CD4-positive, alpha-beta T cell (primary cell): ENCODE measurements around the gene SCN8A. TPM values are rescaled to one million over a fixed set of nuclear protein-coding genes. Genes with fewer than 3 reads are reported as not detected.
"Not testable (repeated sequence)": the region's sequence is repeated elsewhere in the genome, so short reads cannot be mapped to it uniquely, and the experiment has no call there.

Source experiments
- ATAC-seq: fragments of 200-7000 bp; cut with Tn5 transposase; one replicate; pipeline ENCODE4 v1.10.0; 2022; ENCODE audit warnings: mild to moderate bottlenecking; ENCODE audit not compliant: poor library complexity
- CTCF ChIA-PET: fragments of 350-600 bp; sonication (Branson Sonifier 250); formaldehyde crosslinking; loops from one replicate; lab custom pipeline; 2021; ENCODE audit warnings: antibody characterized with exemption, inconsistent platforms; lab: Charles Lee
- POLR2A ChIA-PET: fragments of 350-600 bp; sonication (Branson Sonifier 250); formaldehyde crosslinking; loops from one replicate; lab custom pipeline; 2021; ENCODE audit warnings: antibody characterized with exemption, inconsistent platforms; lab: Charles Lee
- DNase-seq, 14 experiments: peaks; one replicate each; pipeline ENCODE4 v3.0.0-alpha.2; 2013 to 2020; ENCODE audit warnings: mixed read lengths in 2 of 14
- H3K27ac ChIP-seq, 2 donors: one replicate each; pipeline versions ENCODE4 v1.5.1 to v1.7.0; 2013; ENCODE audit warnings: low read length in 2 of 2, low read depth in 1 of 2, mild to moderate bottlenecking in 1 of 2
- H3K27me3 ChIP-seq, 2 experiments: 1 replicate in 1 of 2; 2 replicates in 1 of 2; pipeline versions ENCODE4 v1.6.1 to v1.7.0; 2013; ENCODE audit warnings: low read length in 2 of 2, control low read depth in 1 of 2, mild to moderate bottlenecking in 1 of 2, moderate library complexity in 1 of 2; ENCODE audit not compliant: insufficient read depth in 2 of 2, control insufficient read depth in 1 of 2
- H3K36me3 ChIP-seq: one replicate; pipeline ENCODE4 v1.6.1; 2013; ENCODE audit warnings: low read length, control low read depth; ENCODE audit not compliant: insufficient read depth
- H3K4me1 ChIP-seq: one replicate; pipeline ENCODE4 v1.6.1; 2013; ENCODE audit warnings: low read length, control low read depth; ENCODE audit not compliant: insufficient read depth
- H3K4me3 ChIP-seq: one replicate; pipeline ENCODE4 v1.5.1; 2013; ENCODE audit warnings: mild to moderate bottlenecking, low read length, moderate library complexity
- H3K9me3 ChIP-seq, 2 experiments: 1 replicate in 1 of 2; 2 replicates in 1 of 2; pipeline versions ENCODE4 v1.6.1 to v1.7.0; 2013; ENCODE audit warnings: low read length in 2 of 2, mild to moderate bottlenecking in 2 of 2, control low read depth in 1 of 2, moderate library complexity in 1 of 2; ENCODE audit not compliant: control insufficient read depth in 1 of 2, insufficient read depth in 1 of 2
- H3K27ac Mint-ChIP-seq: one replicate; pipeline ENCODE4 v1.8.0; 2020; ENCODE audit warnings: mixed read lengths
- H3K27me3 Mint-ChIP-seq: one replicate; pipeline ENCODE4 v1.8.0; 2021; ENCODE audit warnings: mixed read lengths
- H3K36me3 Mint-ChIP-seq: one replicate; pipeline ENCODE4 v1.8.0; 2021; ENCODE audit warnings: low read depth, mixed read lengths
- H3K4me1 Mint-ChIP-seq: one replicate; pipeline ENCODE4 v1.8.0; 2021; ENCODE audit warnings: low read depth, mixed read lengths
- H3K4me3 Mint-ChIP-seq: one replicate; pipeline ENCODE4 v1.8.0; 2020; ENCODE audit warnings: mild to moderate bottlenecking, mixed read lengths
- H3K9me3 Mint-ChIP-seq: one replicate; pipeline ENCODE4 v1.8.0; 2020; ENCODE audit warnings: mixed read lengths
- CTCF ChIP-seq: fragments of 200-600 bp; IDR thresholded peaks from one replicate; pipeline ENCODE4 v1.8.0; 2022; ENCODE audit warnings: antibody characterized with exemption, mild to moderate bottlenecking
- intact Hi-C, 2 experiments: fragments of 100-400 bp; cut with DNase I in 1 of 2; cut with micrococcal nuclease in 1 of 2; formaldehyde crosslinking; loops; one replicate each; pipeline versions ENCODE4 v1.15.1 to v1.9.0; 2023 to 2025; cut with DNase I, micrococcal nuclease
- total RNA-seq, 174 experiments: library from RNA in 2 of 174; stranded (reverse) in 2 of 174; gene quantifications; one replicate each; pipeline ENCODE4 v1.2.3 and lab custom pipeline; 2021 to 2026

SCN8A gene
- total RNA-seq, 2 experiments from 2014 or later: 0.14 to 0.36 TPM

GRCh38 chr12:51797301-51797700 is 206.3 kb downstream of the SCN8A start:
- DNase-seq (no peak), ATAC-seq (no peak)
- ChIA-PET CTCF (no interaction called here), POLR2A (no interaction called here)
- no peak for TF ChIP-seq CTCF
- no peaks in the 10 kb centered on the region for H3K9me3 ChIP-seq
- no peaks in the 10 kb centered on the region for H3K27me3 ChIP-seq
- Mint-ChIP-seq H3K27ac (no peak overlapping the region), H3K4me1 (no peaks in the 10 kb centered on the region), H3K27me3 (no peaks in the 10 kb centered on the region), H3K36me3 (no peaks in the 10 kb centered on the region), H3K4me3 (no peak overlapping the region), H3K9me3 (no peaks in the 10 kb centered on the region)
- no peak overlapping the region for H3K4me3 ChIP-seq
- intact Hi-C loops: no loop called here
- H3K27ac ChIP-seq: no peak overlapping the region
- no peaks in the 10 kb centered on the region for H3K4me1 ChIP-seq
- H3K36me3 ChIP-seq: no peaks in the 10 kb centered on the region

DNA sequence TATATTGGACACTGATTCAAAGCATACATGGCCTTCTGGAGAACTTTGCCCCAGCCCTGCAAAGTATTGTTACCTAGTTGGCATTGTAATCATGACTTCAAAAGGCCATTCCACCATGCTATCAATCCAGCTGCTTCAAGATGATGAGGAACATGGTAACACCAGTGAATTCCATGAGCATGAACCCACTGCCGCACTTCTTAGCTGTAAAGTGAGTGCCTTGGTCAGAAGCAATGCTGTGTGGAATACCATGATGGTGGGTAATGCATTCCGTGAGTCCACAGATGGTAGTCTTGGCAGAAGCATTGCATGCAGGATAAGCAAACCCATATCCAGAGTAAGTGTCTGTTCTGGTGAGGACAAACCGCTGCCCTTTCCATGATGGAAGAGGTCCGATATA is 207.0 kb downstream of the SCN8A start:
- H3K27me3 Mint-ChIP-seq, H3K27ac Mint-ChIP-seq, H3K27me3 ChIP-seq, H3K27ac ChIP-seq, H3K9me3 ChIP-seq, H3K4me1 Mint-ChIP-seq, POLR2A ChIA-PET, intact Hi-C loops, ATAC-seq, H3K36me3 ChIP-seq, H3K4me1 ChIP-seq, H3K4me3 ChIP-seq, DNase-seq, H3K9me3 Mint-ChIP-seq, CTCF ChIA-PET, H3K4me3 Mint-ChIP-seq, H3K36me3 Mint-ChIP-seq: not testable (repeated sequence)

DNA sequence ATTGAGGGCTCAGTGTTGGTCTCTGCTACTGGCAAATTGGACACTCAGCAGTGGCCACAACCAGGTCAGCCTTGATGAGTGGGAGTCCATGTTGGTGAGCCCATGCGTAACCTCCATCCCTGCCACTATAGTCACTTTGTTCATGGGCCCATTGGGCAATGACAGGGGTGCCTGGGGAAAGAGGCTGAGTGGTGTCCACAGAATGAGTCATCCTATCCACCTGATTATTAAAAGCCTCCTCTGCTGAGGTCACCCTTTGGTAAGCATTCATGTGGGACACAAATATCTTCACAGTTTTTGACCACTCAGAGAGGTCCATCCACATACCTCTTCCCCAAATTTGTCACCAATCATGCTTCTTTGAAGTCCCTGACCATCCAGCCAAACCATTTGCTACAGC is 207.5 kb downstream of the SCN8A start:
- Mint-ChIP-seq H3K36me3 (no peaks in the 10 kb centered on the region), H3K9me3 (no peaks in the 10 kb centered on the region), H3K27ac (no peak overlapping the region), H3K4me1 (no peaks in the 10 kb centered on the region), H3K4me3 (no peak overlapping the region), H3K27me3 (no peaks in the 10 kb centered on the region)
- H3K27ac ChIP-seq: no peak overlapping the region
- no peaks in the 10 kb centered on the region for H3K27me3 ChIP-seq
- DNase-seq (no peak), ATAC-seq (no peak)
- ChIA-PET CTCF (no interaction called here), POLR2A (no interaction called here)
- no peak for TF ChIP-seq CTCF
- H3K36me3 ChIP-seq: no peaks in the 10 kb centered on the region
- no peak overlapping the region for H3K4me3 ChIP-seq
- H3K9me3 ChIP-seq: no peaks in the 10 kb centered on the region
- intact Hi-C loops: no loop called here
- no peaks in the 10 kb centered on the region for H3K4me1 ChIP-seq

GRCh38 chr12:51801027-51801426 is 210.0 kb downstream of the SCN8A start:
- no peak overlapping the region for H3K4me3 Mint-ChIP-seq
- H3K9me3 Mint-ChIP-seq: no peaks in the 10 kb centered on the region
- intact Hi-C loops: no loop called here
- Histone ChIP-seq H3K27ac (no peak overlapping the region), H3K36me3 (no peaks in the 10 kb centered on the region), H3K4me1 (no peaks in the 10 kb centered on the region), H3K4me3 (no peak overlapping the region), H3K27me3 (no peaks in the 10 kb centered on the region), H3K9me3 (no peaks in the 10 kb centered on the region)
- H3K27ac Mint-ChIP-seq: no peak overlapping the region
- TF ChIP-seq CTCF: no peak
- POLR2A ChIA-PET: no interaction called here
- DNase-seq (no peak), ATAC-seq (no peak)
- no peaks in the 10 kb centered on the region for H3K4me1 Mint-ChIP-seq
- CTCF ChIA-PET: no interaction called here
- H3K27me3 Mint-ChIP-seq: no peaks in the 10 kb centered on the region
- H3K36me3 Mint-ChIP-seq: no peaks in the 10 kb centered on the region
